Endothelial cell of umbilical vein (primary cell): ENCODE results near the gene VTA1.

ENCODE experiments used
- EZH2 ChIP-seq: IDR thresholded peaks from 2 replicates; pipeline ENCODE4 v1.6.1; 2012; ENCODE audit warnings: borderline replicate concordance, low read depth, mild to moderate bottlenecking, moderate library complexity, low read length, inconsistent platforms; ENCODE audit not compliant: severe bottlenecking
- FOS ChIP-seq: IDR thresholded peaks from 2 replicates; pipeline ENCODE4 v1.6.1; 2011; ENCODE audit warnings: mild to moderate bottlenecking, low read length, moderate library complexity, borderline replicate concordance; ENCODE audit not compliant: insufficient read depth
- GATA2 ChIP-seq: IDR thresholded peaks from 2 replicates; pipeline ENCODE4 v1.7.0; 2011; ENCODE audit warnings: low read depth, mild to moderate bottlenecking, moderate library complexity, mixed read lengths, low read length; ENCODE audit not compliant: insufficient read length, insufficient read depth
- JUN ChIP-seq: IDR thresholded peaks from 2 replicates; pipeline ENCODE4 v1.6.1; 2011; ENCODE audit warnings: borderline replicate concordance, low read depth; ENCODE audit not compliant: insufficient read length, insufficient read depth
- MYC ChIP-seq: IDR thresholded peaks from one replicate; pipeline ENCODE4 v1.6.1; 2011; ENCODE audit warnings: mild to moderate bottlenecking, low read depth, low read length
- POLR2A ChIP-seq: IDR thresholded peaks from 2 replicates; pipeline ENCODE4 v1.6.1; 2012; ENCODE audit warnings: low read depth, mild to moderate bottlenecking, control low read depth, low read length
- POLR2AphosphoS5 ChIP-seq: IDR thresholded peaks from 2 replicates; pipeline ENCODE4 v1.6.1; 2012; ENCODE audit warnings: low read depth, mild to moderate bottlenecking, control low read depth, low read length, moderate library complexity; ENCODE audit not compliant: insufficient read depth
- TF ChIP-seq, protein P1 (sequence below), 2 donors: IDR thresholded peaks; 1 replicate in 1 of 2; 2 replicates in 1 of 2; pipeline ENCODE4 v1.5.1; 2011; ENCODE audit warnings: low read length in 2 of 2, mild to moderate bottlenecking in 2 of 2, moderate library complexity in 2 of 2, control low read depth in 1 of 2, inconsistent platforms in 1 of 2, low read depth in 1 of 2; ENCODE audit not compliant: insufficient read depth in 1 of 2; ENCODE audit errors: extremely low read depth in 1 of 2
- TF ChIP-seq, protein P2 (sequence below): IDR thresholded peaks from 2 replicates; pipeline ENCODE4 v1.6.1; 2011; ENCODE audit not compliant: insufficient read depth, insufficient read length

DNA sequence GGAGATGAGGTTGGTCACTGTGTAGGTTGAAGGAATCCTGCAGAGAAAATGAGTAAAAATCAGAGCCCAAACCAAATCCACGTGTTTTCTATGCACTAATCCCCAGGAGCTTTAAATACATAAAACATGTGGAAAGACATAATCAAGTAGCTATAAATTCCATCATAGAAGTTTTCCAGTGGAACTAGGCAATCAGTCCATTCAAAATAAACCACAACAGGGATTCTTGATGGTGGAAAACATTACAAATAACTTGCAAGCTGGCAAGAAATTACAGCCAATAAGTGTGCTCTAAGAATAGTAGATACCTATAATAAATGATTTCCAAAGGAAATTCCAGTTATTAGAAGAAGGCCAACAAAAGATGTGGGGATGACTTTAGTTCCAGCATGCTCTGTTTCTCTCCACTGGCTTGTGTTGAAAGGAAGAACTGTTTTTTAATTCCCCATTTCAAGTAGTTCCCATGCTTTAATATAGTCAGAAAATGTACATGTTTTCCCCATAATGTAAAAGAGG is 104.9 kb downstream of the VTA1 start:
- TF ChIP-seq, protein P1, sequence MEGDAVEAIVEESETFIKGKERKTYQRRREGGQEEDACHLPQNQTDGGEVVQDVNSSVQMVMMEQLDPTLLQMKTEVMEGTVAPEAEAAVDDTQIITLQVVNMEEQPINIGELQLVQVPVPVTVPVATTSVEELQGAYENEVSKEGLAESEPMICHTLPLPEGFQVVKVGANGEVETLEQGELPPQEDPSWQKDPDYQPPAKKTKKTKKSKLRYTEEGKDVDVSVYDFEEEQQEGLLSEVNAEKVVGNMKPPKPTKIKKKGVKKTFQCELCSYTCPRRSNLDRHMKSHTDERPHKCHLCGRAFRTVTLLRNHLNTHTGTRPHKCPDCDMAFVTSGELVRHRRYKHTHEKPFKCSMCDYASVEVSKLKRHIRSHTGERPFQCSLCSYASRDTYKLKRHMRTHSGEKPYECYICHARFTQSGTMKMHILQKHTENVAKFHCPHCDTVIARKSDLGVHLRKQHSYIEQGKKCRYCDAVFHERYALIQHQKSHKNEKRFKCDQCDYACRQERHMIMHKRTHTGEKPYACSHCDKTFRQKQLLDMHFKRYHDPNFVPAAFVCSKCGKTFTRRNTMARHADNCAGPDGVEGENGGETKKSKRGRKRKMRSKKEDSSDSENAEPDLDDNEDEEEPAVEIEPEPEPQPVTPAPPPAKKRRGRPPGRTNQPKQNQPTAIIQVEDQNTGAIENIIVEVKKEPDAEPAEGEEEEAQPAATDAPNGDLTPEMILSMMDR (IDR thresholded peaks at IDR 0.05; ENCODE audit: extremely low read depth in 1 of 2, insufficient read depth in 1 of 2, low read depth in 1 of 2, low read length in 2 of 2), result no peak
- TF ChIP-seq POLR2AphosphoS5 (no peak), MYC (no peak), POLR2A (no peak), EZH2 (no peak), JUN (no peak), FOS (no peak), GATA2 (no peak)
- TF ChIP-seq, protein P2, sequence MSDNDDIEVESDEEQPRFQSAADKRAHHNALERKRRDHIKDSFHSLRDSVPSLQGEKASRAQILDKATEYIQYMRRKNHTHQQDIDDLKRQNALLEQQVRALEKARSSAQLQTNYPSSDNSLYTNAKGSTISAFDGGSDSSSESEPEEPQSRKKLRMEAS, result no peak
